A673 (cell line): ENCODE data around the gene ERGIC1. TPM values are rescaled to one million over a fixed set of nuclear protein-coding genes. Genes with fewer than 3 reads are reported as not detected.

Source experiments
- BruUV-seq: library from RNA; stranded (reverse); fragments of 400-500 nt; replicated peaks from 2 replicates; lab custom pipeline; 2021; lab: Mats Ljungman, UMichigan
- CTCF ChIA-PET: fragments of 300-600 bp; sonication (Branson Sonifier 250); formaldehyde crosslinking; loops from one replicate; lab custom pipeline; 2022; ENCODE audit warnings: antibody characterized with exemption; lab: Charles Lee
- POLR2A ChIA-PET: fragments of 300-600 bp; sonication (Branson Sonifier 250); formaldehyde crosslinking; loops from one replicate; lab custom pipeline; 2022; ENCODE audit warnings: antibody characterized with exemption; ENCODE audit not compliant: low non-redundant PET; lab: Charles Lee
- DNase-seq: peaks from one replicate; pipeline ENCODE4 v3.0.0-alpha.2; 2015; ENCODE audit warnings: low spot score
- H3K27ac ChIP-seq: fragments of 200-600 bp; sonication (generic); 2 replicates; pipeline ENCODE4 v1.5.1; 2016; ENCODE audit warnings: mixed run types, low read depth, mild to moderate bottlenecking, mixed read lengths, antibody characterized with exemption, low read length; ENCODE audit not compliant: poor library complexity, severe bottlenecking
- H3K27me3 ChIP-seq: fragments of 200-600 bp; sonication (generic); replicated peaks from 2 replicates; pipeline ENCODE4 v1.6.1; 2017; ENCODE audit warnings: mixed run types, low read depth, mild to moderate bottlenecking, mixed read lengths, antibody characterized with exemption, low read length; ENCODE audit not compliant: insufficient read depth, poor library complexity
- H3K36me3 ChIP-seq: fragments of 200-600 bp; sonication (generic); 2 replicates; pipeline ENCODE4 v1.6.1; 2016; ENCODE audit warnings: mixed run types, mild to moderate bottlenecking, mixed read lengths, antibody characterized with exemption, low read length; ENCODE audit not compliant: insufficient read depth, poor library complexity, severe bottlenecking
- H3K4me1 ChIP-seq: fragments of 200-600 bp; sonication (generic); 2 replicates; pipeline ENCODE4 v1.6.1; 2017; ENCODE audit warnings: mixed run types, mild to moderate bottlenecking, mixed read lengths, antibody characterized with exemption, low read length; ENCODE audit not compliant: insufficient read depth, poor library complexity, severe bottlenecking
- H3K4me3 ChIP-seq: fragments of 200-600 bp; sonication (generic); 2 replicates; pipeline ENCODE4 v1.5.1; 2016; ENCODE audit warnings: low read depth, mixed run types, mild to moderate bottlenecking, mixed read lengths, low read length; ENCODE audit not compliant: poor library complexity, severe bottlenecking
- H3K9me3 ChIP-seq: fragments of 200-600 bp; sonication (generic); 2 replicates; pipeline ENCODE4 v1.6.1; 2016; ENCODE audit warnings: mixed run types, low read depth, mild to moderate bottlenecking, mixed read lengths, antibody characterized with exemption, low read length; ENCODE audit not compliant: poor library complexity, severe bottlenecking
- EZH2 ChIP-seq: fragments of 200-600 bp; sonication (generic); IDR thresholded peaks from 2 replicates; pipeline ENCODE4 v1.6.1; 2017; ENCODE audit warnings: borderline replicate concordance, low read depth, mild to moderate bottlenecking, mixed read lengths, antibody characterized with exemption, low read length; ENCODE audit not compliant: poor library complexity, severe bottlenecking
- intact Hi-C: fragments of 100-400 bp; cut with micrococcal nuclease; formaldehyde crosslinking; loops from one replicate; pipeline ENCODE4 v1.10.0; 2022; ENCODE audit not compliant: unreplicated experiment
- total RNA-seq: library from RNA; stranded (reverse); gene quantifications from 2 replicates; pipeline ENCODE4 v1.2.3, GENCODE V29; 2021
- TF ChIP-seq, protein P1 (sequence below): fragments of 300-800, 200-600 bp; sonication (generic); conservative IDR thresholded peaks from 2 replicates; pipeline ENCODE4 v1.5.1; 2017; ENCODE audit warnings: low read depth, mild to moderate bottlenecking, antibody characterized with exemption, low read length, moderate library complexity, mixed read lengths

ERGIC1 gene
- total RNA-seq, 1 experiment from 2014 or later = 44.2 TPM

DNA sequence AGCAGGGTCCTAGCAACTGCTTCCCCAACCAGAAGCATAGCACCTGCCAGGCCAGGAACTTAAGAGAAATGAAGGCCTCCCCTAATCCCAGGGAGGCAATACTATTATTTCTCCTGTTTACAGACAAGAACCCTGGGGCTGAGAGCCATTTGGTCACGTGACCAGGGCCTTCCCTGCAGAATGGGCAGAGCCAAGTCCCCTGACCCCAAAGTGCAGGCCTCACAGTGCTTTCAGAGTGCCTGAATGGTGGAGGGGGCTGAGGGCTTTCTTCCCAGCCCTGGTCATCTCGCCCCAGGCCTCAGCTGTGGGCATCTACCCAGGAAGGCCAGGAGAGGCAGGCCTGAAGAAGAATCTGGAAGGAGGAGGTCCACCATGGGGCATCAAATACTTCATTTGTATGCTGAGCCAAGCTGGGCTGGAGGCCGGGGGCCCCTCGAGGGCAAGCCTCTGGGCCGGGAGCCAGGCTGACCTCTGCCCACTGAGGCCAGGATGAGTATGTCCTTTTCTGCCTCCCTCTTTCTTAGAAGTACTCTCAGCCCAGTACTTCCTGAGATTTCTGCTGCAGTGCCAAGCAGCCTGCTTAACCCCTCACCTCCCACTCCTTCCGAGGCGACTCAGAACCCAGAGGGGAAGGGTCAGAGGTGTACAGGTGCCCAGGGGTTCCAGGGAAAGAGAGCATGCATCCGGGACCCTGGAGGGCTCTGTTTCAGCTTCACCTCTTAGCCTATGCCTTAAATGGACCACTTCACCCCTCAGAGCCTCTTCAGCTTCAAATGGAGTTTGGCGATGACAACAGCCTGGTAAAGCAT is 44.2 kb upstream of the ERGIC1 start:
- Histone ChIP-seq H3K36me3 (no peaks in the 10 kb centered on the region), H3K4me3 (no peak overlapping the region), H3K27me3 (no peaks in the 10 kb centered on the region), H3K27ac (no peak overlapping the region), H3K4me1 (no peaks in the 10 kb centered on the region), H3K9me3 (no peaks in the 10 kb centered on the region)
- intact Hi-C loops = no loop called here
- ChIA-PET CTCF (no interaction called here), POLR2A (no interaction called here)
- no TSS peak for BruUV-seq
- TF ChIP-seq, protein P1, sequence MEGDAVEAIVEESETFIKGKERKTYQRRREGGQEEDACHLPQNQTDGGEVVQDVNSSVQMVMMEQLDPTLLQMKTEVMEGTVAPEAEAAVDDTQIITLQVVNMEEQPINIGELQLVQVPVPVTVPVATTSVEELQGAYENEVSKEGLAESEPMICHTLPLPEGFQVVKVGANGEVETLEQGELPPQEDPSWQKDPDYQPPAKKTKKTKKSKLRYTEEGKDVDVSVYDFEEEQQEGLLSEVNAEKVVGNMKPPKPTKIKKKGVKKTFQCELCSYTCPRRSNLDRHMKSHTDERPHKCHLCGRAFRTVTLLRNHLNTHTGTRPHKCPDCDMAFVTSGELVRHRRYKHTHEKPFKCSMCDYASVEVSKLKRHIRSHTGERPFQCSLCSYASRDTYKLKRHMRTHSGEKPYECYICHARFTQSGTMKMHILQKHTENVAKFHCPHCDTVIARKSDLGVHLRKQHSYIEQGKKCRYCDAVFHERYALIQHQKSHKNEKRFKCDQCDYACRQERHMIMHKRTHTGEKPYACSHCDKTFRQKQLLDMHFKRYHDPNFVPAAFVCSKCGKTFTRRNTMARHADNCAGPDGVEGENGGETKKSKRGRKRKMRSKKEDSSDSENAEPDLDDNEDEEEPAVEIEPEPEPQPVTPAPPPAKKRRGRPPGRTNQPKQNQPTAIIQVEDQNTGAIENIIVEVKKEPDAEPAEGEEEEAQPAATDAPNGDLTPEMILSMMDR = no peak
- TF ChIP-seq EZH2 = no peak
- DNase-seq = no peak

DNA sequence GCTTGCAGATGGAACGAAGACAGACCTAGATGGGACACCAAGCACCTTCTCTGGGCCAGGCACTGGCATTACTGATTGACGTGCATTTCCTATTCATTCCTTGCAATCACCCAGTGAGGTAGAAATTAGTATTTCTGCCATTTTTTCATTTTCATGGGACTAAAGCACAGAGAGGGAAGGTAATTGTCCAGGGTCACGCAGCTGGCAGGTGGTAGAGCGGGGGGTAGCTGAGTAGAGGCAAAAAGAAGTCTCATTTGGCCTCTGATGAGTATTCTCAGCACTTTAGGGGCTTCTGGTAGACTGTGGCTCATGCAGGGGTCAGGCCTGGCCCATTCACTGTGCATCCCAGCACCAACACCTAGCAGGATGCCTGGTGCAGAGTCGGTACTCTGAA is 43.6 kb upstream of the ERGIC1 start:
- Histone ChIP-seq H3K4me1 (no peaks in the 10 kb centered on the region), H3K4me3 (no peak overlapping the region), H3K9me3 (no peaks in the 10 kb centered on the region), H3K27me3 (no peaks in the 10 kb centered on the region), H3K36me3 (no peaks in the 10 kb centered on the region), H3K27ac (no peak overlapping the region)
- ChIA-PET CTCF (no interaction called here), POLR2A (no interaction called here)
- TF ChIP-seq, protein P1 = no peak
- TF ChIP-seq EZH2 = no peak
- BruUV-seq = no TSS peak
- intact Hi-C loops = no loop called here
- DNase-seq = no peak

DNA sequence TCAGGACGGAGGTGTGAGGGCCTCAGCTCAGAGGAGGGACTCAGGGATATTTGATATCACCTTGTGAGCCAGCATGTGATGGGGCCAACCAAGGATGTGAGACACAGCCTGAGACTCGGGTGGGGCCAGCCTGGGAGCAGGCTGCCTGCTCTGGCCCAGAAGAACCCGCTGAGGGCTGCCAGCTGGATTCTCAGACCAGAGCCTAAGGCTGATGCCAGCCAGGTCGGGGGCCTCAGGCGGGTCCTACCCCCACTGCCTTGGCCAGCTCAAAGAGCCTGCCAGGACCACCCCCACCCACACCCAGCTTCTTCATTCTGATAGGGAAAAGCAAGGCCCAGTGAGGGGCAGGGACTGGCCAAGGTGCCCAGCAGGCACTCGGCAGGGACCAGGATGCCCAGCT is 42.8 kb upstream of the ERGIC1 start:
- no peak for DNase-seq
- Histone ChIP-seq H3K4me3 (no peak overlapping the region), H3K27ac (no peak overlapping the region), H3K4me1 (no peaks in the 10 kb centered on the region), H3K9me3 (no peaks in the 10 kb centered on the region), H3K36me3 (no peaks in the 10 kb centered on the region), H3K27me3 (no peaks in the 10 kb centered on the region)
- ChIA-PET CTCF (no interaction called here), POLR2A (no interaction called here)
- TF ChIP-seq, protein P1 = no peak
- no peak for TF ChIP-seq EZH2
- intact Hi-C loops = no loop called here
- BruUV-seq = no TSS peak
